Calu3 (cell line): ENCODE results near the gene PDK1. TPM values are rescaled to one million over a fixed set of nuclear protein-coding genes. Genes with fewer than 3 reads are reported as not detected.
"Not testable (repeated sequence)": the region's sequence is repeated elsewhere in the genome, so short reads cannot be mapped to it uniquely, and the experiment has no call there.

Experiments
- BruUV-seq: library from RNA; stranded (reverse); fragments of 400-500 nt; replicated peaks from 2 replicates; lab custom pipeline; 2021; lab: Mats Ljungman, UMichigan
- CTCF ChIA-PET: fragments of 300-600 bp; sonication (Branson Sonifier 250); formaldehyde crosslinking; loops from one replicate; lab custom pipeline; 2022; ENCODE audit warnings: antibody characterized with exemption; lab: Charles Lee
- DNase-seq: peaks from one replicate; pipeline ENCODE4 v3.0.0; 2022
- H3K27ac Mint-ChIP-seq: one replicate; pipeline ENCODE4 v1.8.0; 2022; ENCODE audit warnings: mixed read lengths; ENCODE audit not compliant: unreplicated experiment
- H3K27me3 Mint-ChIP-seq: one replicate; pipeline ENCODE4 v1.8.0; 2022; ENCODE audit warnings: mixed read lengths; ENCODE audit not compliant: unreplicated experiment
- H3K36me3 Mint-ChIP-seq: one replicate; pipeline ENCODE4 v1.8.0; 2022; ENCODE audit warnings: mild to moderate bottlenecking, moderate library complexity, mixed read lengths; ENCODE audit not compliant: insufficient read depth, unreplicated experiment
- H3K4me1 Mint-ChIP-seq: one replicate; pipeline ENCODE4 v1.8.0; 2022; ENCODE audit warnings: mild to moderate bottlenecking, low read depth, mixed read lengths; ENCODE audit not compliant: unreplicated experiment
- H3K4me3 Mint-ChIP-seq: one replicate; pipeline ENCODE4 v1.8.0; 2022; ENCODE audit warnings: mild to moderate bottlenecking, low read depth, moderate library complexity, mixed read lengths; ENCODE audit not compliant: unreplicated experiment
- H3K9me3 Mint-ChIP-seq: one replicate; pipeline ENCODE4 v1.8.0; 2022; ENCODE audit warnings: low read depth, mixed read lengths; ENCODE audit not compliant: unreplicated experiment
- intact Hi-C: fragments of 100-400 bp; cut with micrococcal nuclease; formaldehyde crosslinking; loops from one replicate; pipeline ENCODE4 v1.10.0; 2022; ENCODE audit not compliant: unreplicated experiment
- total RNA-seq: library from RNA; stranded (reverse); gene quantifications from 2 replicates; pipeline ENCODE4 v1.2.3, GENCODE V29; 2022
- TF ChIP-seq, protein P1 (sequence below): fragments of 200-600 bp; IDR thresholded peaks from one replicate; pipeline ENCODE4 v1.8.0; 2022; ENCODE audit warnings: antibody characterized with exemption; ENCODE audit not compliant: unreplicated experiment

The PDK1 gene
- total RNA-seq, 1 experiment from 2014 or later: 16.8 TPM

DNA sequence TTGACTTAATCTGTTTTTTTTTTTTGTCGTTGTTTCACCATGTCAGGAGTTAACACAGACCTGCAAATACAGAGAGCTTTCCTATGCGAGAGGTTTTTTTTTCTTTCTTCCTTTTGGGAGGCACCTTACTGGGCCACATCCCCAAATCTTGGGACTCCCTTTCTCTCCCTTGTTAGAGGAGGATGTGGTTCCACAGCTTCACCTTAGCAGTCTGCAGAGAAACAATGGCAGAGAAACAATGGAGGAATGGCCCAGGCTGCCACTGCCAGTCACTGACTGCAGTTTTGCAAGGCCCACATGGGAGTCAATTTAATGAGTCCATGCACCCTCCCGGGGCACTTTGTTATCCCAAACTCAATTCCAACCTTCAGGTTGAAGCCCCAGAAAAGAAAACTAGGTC lies 20.8 kb upstream of the PDK1 start:
- Mint-ChIP-seq H3K36me3 (no peaks in the 10 kb centered on the region), H3K27ac (no peak overlapping the region)
- no TSS peak for BruUV-seq

DNA sequence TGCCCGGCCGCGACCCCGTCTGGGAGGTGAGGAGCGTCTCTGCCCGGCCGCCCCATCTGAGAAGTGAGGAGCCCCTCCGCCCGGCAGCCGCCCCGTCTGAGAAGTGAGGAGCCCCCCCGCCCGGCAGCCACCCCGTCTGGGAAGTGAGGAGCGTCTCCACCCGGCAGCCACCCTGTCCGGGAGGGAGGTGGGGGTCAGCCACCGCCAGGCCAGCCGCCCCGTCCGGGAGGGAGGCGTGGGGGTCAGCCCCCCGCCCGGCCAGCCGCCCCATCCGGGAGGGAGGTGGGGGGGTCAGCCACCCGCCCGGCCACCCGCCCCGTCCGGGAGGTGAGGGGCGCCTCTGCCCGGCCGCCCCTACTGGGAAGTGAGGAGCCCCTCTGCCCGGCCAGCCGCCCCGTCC lies 18.0 kb upstream of the PDK1 start:
- H3K4me3 Mint-ChIP-seq, DNase-seq, CTCF ChIA-PET, H3K27ac Mint-ChIP-seq, intact Hi-C loops, H3K27me3 Mint-ChIP-seq, H3K9me3 Mint-ChIP-seq, BruUV-seq, H3K36me3 Mint-ChIP-seq, H3K4me1 Mint-ChIP-seq: not testable (repeated sequence)

More for the DNA sequence above, 20.8 kb upstream of the PDK1 start:
- Mint-ChIP-seq H3K9me3 (no peaks in the 10 kb centered on the region), H3K27me3 (no peaks in the 10 kb centered on the region), H3K4me1 (peaks cover 12% of the 10 kb centered on the region), H3K4me3 (no peak overlapping the region)
- no peak for DNase-seq
- intact Hi-C loops: no loop called here
- TF ChIP-seq, protein P1, sequence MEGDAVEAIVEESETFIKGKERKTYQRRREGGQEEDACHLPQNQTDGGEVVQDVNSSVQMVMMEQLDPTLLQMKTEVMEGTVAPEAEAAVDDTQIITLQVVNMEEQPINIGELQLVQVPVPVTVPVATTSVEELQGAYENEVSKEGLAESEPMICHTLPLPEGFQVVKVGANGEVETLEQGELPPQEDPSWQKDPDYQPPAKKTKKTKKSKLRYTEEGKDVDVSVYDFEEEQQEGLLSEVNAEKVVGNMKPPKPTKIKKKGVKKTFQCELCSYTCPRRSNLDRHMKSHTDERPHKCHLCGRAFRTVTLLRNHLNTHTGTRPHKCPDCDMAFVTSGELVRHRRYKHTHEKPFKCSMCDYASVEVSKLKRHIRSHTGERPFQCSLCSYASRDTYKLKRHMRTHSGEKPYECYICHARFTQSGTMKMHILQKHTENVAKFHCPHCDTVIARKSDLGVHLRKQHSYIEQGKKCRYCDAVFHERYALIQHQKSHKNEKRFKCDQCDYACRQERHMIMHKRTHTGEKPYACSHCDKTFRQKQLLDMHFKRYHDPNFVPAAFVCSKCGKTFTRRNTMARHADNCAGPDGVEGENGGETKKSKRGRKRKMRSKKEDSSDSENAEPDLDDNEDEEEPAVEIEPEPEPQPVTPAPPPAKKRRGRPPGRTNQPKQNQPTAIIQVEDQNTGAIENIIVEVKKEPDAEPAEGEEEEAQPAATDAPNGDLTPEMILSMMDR: no peak
- CTCF ChIA-PET: no interaction called here

DNA sequence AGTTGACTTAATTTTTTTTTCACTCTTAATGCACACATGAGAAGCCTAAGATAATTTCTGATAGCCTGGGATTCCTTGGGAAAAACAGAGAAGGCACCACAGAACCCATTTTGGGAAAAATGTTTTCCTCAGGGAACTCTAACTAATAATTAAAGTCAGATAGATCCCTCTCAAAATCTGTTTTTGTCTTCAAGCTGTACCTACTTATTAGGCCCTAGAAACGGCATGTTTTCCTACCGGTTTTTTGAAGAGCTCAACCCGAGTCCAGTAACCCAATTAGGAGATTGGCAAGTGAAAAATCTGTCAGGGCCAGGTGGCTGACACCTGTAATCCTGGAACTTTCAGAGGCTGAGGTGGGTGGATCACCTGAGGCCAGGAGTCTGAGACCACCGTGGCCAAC lies 16.1 kb upstream of the PDK1 start:
- Mint-ChIP-seq H3K27me3 (peaks cover 18% of the 10 kb centered on the region), H3K36me3 (no peaks in the 10 kb centered on the region), H3K9me3 (no peaks in the 10 kb centered on the region), H3K4me1 (no peaks in the 10 kb centered on the region), H3K4me3 (no peak overlapping the region), H3K27ac (no peak overlapping the region)
- intact Hi-C loops: no loop called here
- no TSS peak for BruUV-seq
- TF ChIP-seq, protein P1: no peak
- DNase-seq: no peak
- CTCF ChIA-PET: no interaction called here

DNA sequence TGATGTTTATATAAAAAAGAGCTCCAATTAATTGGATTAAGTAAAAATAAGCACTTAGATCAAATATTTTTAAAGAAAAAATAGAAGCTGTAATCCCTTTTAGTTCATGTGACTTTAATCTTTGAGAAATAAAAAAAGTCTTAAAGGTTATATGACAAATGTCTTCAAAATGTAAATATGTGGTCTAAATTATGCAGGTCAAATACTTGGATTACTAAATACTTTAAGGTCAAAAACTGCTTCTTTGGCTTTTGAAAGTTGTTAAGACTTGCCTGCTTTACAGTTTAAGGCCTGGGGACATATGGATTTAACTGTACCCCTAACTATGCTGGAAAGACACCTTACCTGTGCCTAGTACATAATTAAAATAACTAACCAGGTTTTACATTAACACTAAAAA lies 15.5 kb upstream of the PDK1 start:
- DNase-seq: no peak
- no TSS peak for BruUV-seq
- no peaks in the 10 kb centered on the region for H3K36me3 Mint-ChIP-seq
- intact Hi-C loops: no loop called here
- no peaks in the 10 kb centered on the region for H3K4me1 Mint-ChIP-seq
- peaks cover 18% of the 10 kb centered on the region for H3K27me3 Mint-ChIP-seq
- H3K4me3 Mint-ChIP-seq: no peak overlapping the region
- no peaks in the 10 kb centered on the region for H3K9me3 Mint-ChIP-seq
- TF ChIP-seq, protein P1: no peak
- H3K27ac Mint-ChIP-seq: no peak overlapping the region
- CTCF ChIA-PET: interaction anchor here (0.7 kb wide), 1 partner anchor 98 kb away, joined by 4 read pairs; no protein-coding TSS in a partner anchor

DNA sequence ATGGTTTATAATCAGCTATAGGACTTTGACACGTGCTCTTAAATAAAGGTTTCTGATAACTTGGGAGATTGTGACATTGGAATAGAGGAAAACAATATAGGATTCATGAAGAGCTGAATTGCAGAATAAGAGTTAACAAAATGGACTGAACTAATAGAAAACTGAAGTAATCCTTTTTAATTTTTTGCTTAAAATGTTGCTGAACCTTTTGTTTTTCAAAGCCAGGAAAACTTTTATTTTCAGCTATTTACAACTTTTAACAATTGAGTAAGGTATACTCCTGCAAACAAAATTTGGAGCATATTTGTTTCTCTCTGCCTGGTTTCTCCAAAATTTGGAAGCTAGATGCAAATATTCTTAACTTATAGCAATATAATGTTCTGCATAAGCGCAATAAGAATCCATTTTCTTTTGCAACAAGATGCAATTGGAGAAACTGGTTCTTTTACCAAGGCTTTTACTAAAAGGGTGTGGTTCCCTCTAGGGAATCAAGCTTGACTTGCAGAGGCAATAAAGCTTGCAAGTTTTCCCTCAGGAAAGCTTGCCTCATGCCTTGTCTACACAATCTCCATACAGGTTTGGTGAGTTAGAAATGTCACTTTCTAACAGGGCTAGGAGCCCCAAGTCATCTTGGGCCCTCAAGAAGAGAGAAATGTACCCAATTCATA lies 10.3 kb upstream of the PDK1 start:
- no peak for DNase-seq
- CTCF ChIA-PET: no interaction called here
- peaks cover 18% of the 10 kb centered on the region for H3K27me3 Mint-ChIP-seq
- H3K36me3 Mint-ChIP-seq: no peaks in the 10 kb centered on the region
- no peak overlapping the region for H3K27ac Mint-ChIP-seq
- no TSS peak for BruUV-seq
- intact Hi-C loops: no loop called here
- H3K4me3 Mint-ChIP-seq: no peak overlapping the region
- TF ChIP-seq, protein P1: no peak
- H3K9me3 Mint-ChIP-seq: no peaks in the 10 kb centered on the region
- no peaks in the 10 kb centered on the region for H3K4me1 Mint-ChIP-seq
